HepG2 (cell line): Measurements from ENCODE around the gene FOXJ2. TPM values are rescaled to one million over a fixed set of nuclear protein-coding genes. Genes with fewer than 3 reads are reported as not detected.
"Not testable (repeated sequence)": the region's sequence is repeated elsewhere in the genome, so short reads cannot be mapped to it uniquely, and the experiment has no call there.

Experiments
- ATAC-seq: fragments of 200-7000 bp; cut with Tn5 transposase; 3 replicates; pipeline ENCODE4 v1.9.1; 2020; ENCODE audit warnings: mild to moderate bottlenecking, moderate library complexity
- BruUV-seq: library from RNA; stranded (reverse); fragments of 400-500 nt; replicated peaks from 2 replicates; lab custom pipeline; 2021; lab: Mats Ljungman, UMichigan
- CTCF ChIA-PET: fragments of 300-600 bp; formaldehyde crosslinking; extraction: SDS; loops from one replicate; lab custom pipeline; 2021; ENCODE audit warnings: low total read pairs, inconsistent platforms, low intra/inter-chr PET ratio; lab: Yijun Ruan, JAX
- POLR2A ChIA-PET: fragments of 350-600 bp; sonication (Branson Sonifier 250); formaldehyde crosslinking; loops from one replicate; lab custom pipeline; 2020; ENCODE audit warnings: antibody characterized with exemption, inconsistent platforms; lab: Yijun Ruan, JAX
- DNase-seq: peaks from one replicate; pipeline ENCODE4 v3.0.0-alpha.2; 2015; ENCODE audit warnings: low spot score
- FAIRE-seq: peaks from 3 replicates; lab custom pipeline; 2011; peaks lifted over from hg19 to GRCh38; lab: Jason Lieb, UNC
- H2AFZ ChIP-seq: one replicate; pipeline ENCODE4 v1.6.1; 2011; ENCODE audit warnings: low read length, inconsistent platforms
- H3K27ac ChIP-seq: fragments of 300-600 bp; 3 replicates; pipeline ENCODE4 v1.8.0; 2011; ENCODE audit warnings: mixed run types, mild to moderate bottlenecking, mixed read lengths, low read length, inconsistent platforms; ENCODE audit not compliant: insufficient read depth; ENCODE audit errors: extremely low read length
- H3K27me3 ChIP-seq, 2 experiments: fragments of 200-600 bp in 1 of 2; 2 replicates in 1 of 2; 3 replicates in 1 of 2; pipeline versions ENCODE4 v1.6.0 to v1.8.0; 2011; ENCODE audit warnings: low read length in 2 of 2, mild to moderate bottlenecking in 2 of 2, moderate library complexity in 2 of 2, inconsistent platforms in 1 of 2; ENCODE audit not compliant: insufficient read depth in 2 of 2, control insufficient read depth in 1 of 2
- H3K36me3 ChIP-seq, 2 experiments: fragments of 200-600 bp in 1 of 2; replicated peaks in 1 of 2; 2 replicates in 1 of 2; 3 replicates in 1 of 2; pipeline versions ENCODE4 v1.5.1 to v1.8.0; 2011; ENCODE audit warnings: low read length in 2 of 2, inconsistent platforms in 1 of 2; ENCODE audit not compliant: insufficient read depth in 2 of 2, control insufficient read depth in 1 of 2
- H3K4me1 ChIP-seq: 2 replicates; pipeline ENCODE4 v1.5.1; 2012; ENCODE audit warnings: low read length, inconsistent platforms; ENCODE audit not compliant: insufficient read depth
- H3K4me2 ChIP-seq: 2 replicates; pipeline ENCODE4 v1.6.0; 2011; ENCODE audit warnings: low read depth, low read length, inconsistent platforms
- H3K4me3 ChIP-seq, 3 experiments: fragments of 200-600 bp in 1 of 3; sonication (generic), shearing (Covaris generic) in 1 of 3; replicated peaks in 1 of 3; 2 replicates each; pipeline ENCODE4 v1.5.1; 2011 to 2016; ENCODE audit warnings: low read length in 3 of 3, inconsistent platforms in 2 of 3, low read depth in 2 of 3, mild to moderate bottlenecking in 2 of 3, control low read depth in 1 of 3, mixed read lengths in 1 of 3; ENCODE audit not compliant: insufficient read depth in 1 of 3
- H3K79me2 ChIP-seq: one replicate; pipeline ENCODE4 v1.6.1; 2011; ENCODE audit warnings: low read length, inconsistent platforms; ENCODE audit not compliant: insufficient read depth
- H3K9ac ChIP-seq: 2 replicates; pipeline ENCODE4 v1.6.0; 2011; ENCODE audit warnings: mild to moderate bottlenecking, low read depth, low read length, inconsistent platforms; ENCODE audit not compliant: insufficient read depth
- H3K9me3 ChIP-seq: 2 replicates; pipeline ENCODE4 v1.5.1; 2012; ENCODE audit warnings: mild to moderate bottlenecking, low read length
- H4K20me1 ChIP-seq: 2 replicates; pipeline ENCODE4 v1.6.0; 2011; ENCODE audit warnings: inconsistent platforms, mild to moderate bottlenecking, low read length, moderate library complexity; ENCODE audit not compliant: insufficient read depth
- ARHGAP35 ChIP-seq: sonication (generic); formaldehyde crosslinking; IDR thresholded peaks from 2 replicates; pipeline ENCODE4 v1.9.0; 2022; ENCODE audit warnings: mild to moderate bottlenecking, inconsistent platforms, moderate library complexity, missing genetic modification reagents, borderline replicate concordance
- CEBPB ChIP-seq: IDR thresholded peaks from 2 replicates; pipeline ENCODE4 v1.6.1; 2011; ENCODE audit warnings: low read depth, low read length, improper control_type of control experiment, borderline replicate concordance
- HMG20B ChIP-seq: conservative IDR thresholded peaks from 2 replicates; pipeline ENCODE4 v1.6.1; 2016; ENCODE audit warnings: missing genetic modification reagents, missing compliant biosample characterization
- WGBS: methylation state at CpG from one replicate; pipeline ENCODE4 v1.1.6; 2017; ENCODE audit warnings: low lambda C conversion rate; 5-methylcytosine and 5-hydroxymethylcytosine counted together
- in situ Hi-C: cut with HindIII; loops from 2 replicates; pipeline ENCODE4 v1.10.0; 2017; ENCODE audit warnings: low pct_unique_long_range_greater_than_20kb; ENCODE audit not compliant: extremely low pct_ligation_motif_present
- intact Hi-C: fragments of 100-400 bp; cut with micrococcal nuclease; formaldehyde crosslinking; loops from one replicate; pipeline ENCODE4 v1.10.0; 2022; ENCODE audit not compliant: unreplicated experiment
- polyA plus RNA-seq, 8 experiments: library from polyadenylated mRNA; depleted of rRNA in 3 of 8; stranded (reverse) in 7 of 8; unstranded in 1 of 8; fragments of >200 nt; fragmentation: Illumina TruSeq in 4 of 8; extraction: Trizol in 4 of 8; gene quantifications; 2 replicates each; pipeline versions ENCODE4 v1.2.1 to v1.2.3, GENCODE V29; 2011 to 2016; ENCODE audit warnings: low read depth in 4 of 8, missing spikeins in 1 of 8, mixed read lengths in 1 of 8; ENCODE audit not compliant: insufficient read depth in 1 of 8
- total RNA-seq, 5 experiments: library from RNA; depleted of rRNA; stranded (reverse); fragments of >200 nt; fragmentation: Illumina TruSeq; extraction: Trizol; gene quantifications; 2 replicates each; pipeline ENCODE4 v1.2.3, GENCODE V29; 2016; ENCODE audit warnings: low read depth in 1 of 5

Gene FOXJ2
- total and polyA plus RNA-seq, 2 of the 13 experiments (the other 11 are each of a cell fraction or from before 2014, with no cell fraction given), result 2.2 to 2.9 TPM

GRCh38 chr12:8071820-8072219 lies 39.3 kb downstream of the FOXJ2 start:
- DNase-seq, H3K27ac ChIP-seq, BruUV-seq, H3K9me3 ChIP-seq, H3K9ac ChIP-seq, H3K4me2 ChIP-seq, intact Hi-C loops, H3K36me3 ChIP-seq, in situ Hi-C loops, ATAC-seq, H3K4me1 ChIP-seq, POLR2A ChIA-PET, H3K79me2 ChIP-seq, H2AFZ ChIP-seq, H3K27me3 ChIP-seq, H3K4me3 ChIP-seq, CTCF ChIA-PET, FAIRE-seq, H4K20me1 ChIP-seq: not testable (repeated sequence)
- WGBS, result 21% methylated on average over 3 of the region's 3 CpGs

GRCh38 chr12:8075935-8076334 lies 43.4 kb downstream of the FOXJ2 start:
- FAIRE-seq (no peak), ATAC-seq (no peak), DNase-seq (no peak)
- in situ Hi-C loops (no loop called here), intact Hi-C loops (no loop called here)
- WGBS, result 38% methylated on average over 6 of the region's 6 CpGs
- Histone ChIP-seq H4K20me1 (no peaks in the 10 kb centered on the region), H2AFZ (no peak overlapping the region), H3K4me2 (no peak overlapping the region), H3K36me3 (no peaks in the 10 kb centered on the region), H3K79me2 (no peaks in the 10 kb centered on the region), H3K9ac (no peak overlapping the region), H3K4me1 (peaks cover 11% of the 10 kb centered on the region), H3K27me3 (peaks cover 0 to 2% of the 10 kb centered on the region in 2 experiments; a peak in 1 of 5 replicates), H3K27ac (no peak overlapping the region), H3K4me3 (no peak overlapping the region), H3K9me3 (no peaks in the 10 kb centered on the region)
- peak; percentile 52; the same call in 1 of the 2 replicates for TF ChIP-seq CEBPB
- TF ChIP-seq HMG20B (CRISPR knock-in tag), result no peak
- TF ChIP-seq ARHGAP35 (CRISPR knock-in tag), result no peak
- ChIA-PET POLR2A (no interaction called here), CTCF (no interaction called here)
- no TSS peak for BruUV-seq
